SK-N-SH (cell line): Measurements from ENCODE around the gene VKORC1L1. TPM values are rescaled to one million over a fixed set of nuclear protein-coding genes. Genes with fewer than 3 reads are reported as not detected.

Experiments used
- CTCF ChIA-PET: fragments of 300-600, 350-600 bp; formaldehyde crosslinking; extraction: SDS; loops from one replicate; lab custom pipeline; 2021; lab: Yijun Ruan, JAX
- POLR2A ChIA-PET: fragments of 350-600 bp; sonication (Branson Sonifier 250); formaldehyde crosslinking; extraction: SDS; loops from one replicate; lab custom pipeline; 2020; ENCODE audit warnings: antibody characterized with exemption, inconsistent platforms; lab: Yijun Ruan, JAX
- DNase-seq: peaks from one replicate; pipeline ENCODE4 v3.0.0; 2012
- H2AFZ ChIP-seq: fragments of 200-600 bp; sonication (generic); 2 replicates; pipeline ENCODE4 v1.8.1; 2016; ENCODE audit warnings: antibody characterized with exemption, mild to moderate bottlenecking, low read depth
- H3F3A ChIP-seq: fragments of 200-600 bp; sonication (generic); replicated peaks from 2 replicates; pipeline ENCODE3; 2016; ENCODE audit warnings: antibody characterized with exemption, mild to moderate bottlenecking; ENCODE audit not compliant: insufficient read depth
- H3K27ac ChIP-seq, 2 experiments: fragments of 200-500 bp in 1 of 2; fragments of 200-600 bp in 1 of 2; sonication (Bioruptor generic) in 1 of 2; sonication (generic), shearing (Covaris generic) in 1 of 2; 2 replicates each; pipeline versions ENCODE4 v1.5.1 to v1.6.1; 2014 to 2016; ENCODE audit warnings: low read depth in 2 of 2, inconsistent platforms in 1 of 2, low read length in 1 of 2, mild to moderate bottlenecking in 1 of 2, mixed read lengths in 1 of 2
- H3K27me3 ChIP-seq: fragments of 200-600 bp; sonication (generic), shearing (Covaris generic); 2 replicates; pipeline ENCODE4 v1.6.1; 2016; ENCODE audit warnings: mixed run types; ENCODE audit not compliant: insufficient read depth
- H3K36me3 ChIP-seq, 2 experiments: fragments of 200-500 bp in 1 of 2; fragments of 200-600 bp in 1 of 2; sonication (Bioruptor generic) in 1 of 2; sonication (generic) in 1 of 2; replicated peaks in 1 of 2; 2 replicates each; pipeline versions ENCODE3 to v1.5.1; 2014 to 2016; ENCODE audit warnings: low read length in 1 of 2, mild to moderate bottlenecking in 1 of 2; ENCODE audit not compliant: insufficient read depth in 2 of 2, control insufficient read depth in 1 of 2
- H3K4me1 ChIP-seq, 2 experiments: fragments of 200-500 bp in 1 of 2; fragments of 200-600 bp in 1 of 2; sonication (Bioruptor generic) in 1 of 2; sonication (generic), shearing (Covaris generic) in 1 of 2; 2 replicates each; pipeline versions ENCODE4 v1.5.1 to v1.6.1; 2014 to 2016; ENCODE audit warnings: low read depth in 1 of 2, low read length in 1 of 2, mixed run types in 1 of 2; ENCODE audit not compliant: insufficient read depth in 2 of 2, control insufficient read depth in 1 of 2
- H3K4me2 ChIP-seq: fragments of 200-600 bp; sonication (generic), shearing (Covaris generic); 2 replicates; pipeline ENCODE4 v1.6.1; 2017; ENCODE audit warnings: mixed run types
- H3K4me3 ChIP-seq, 2 experiments: fragments of 200-500 bp in 1 of 2; fragments of 200-600 bp in 1 of 2; sonication (Bioruptor generic) in 1 of 2; sonication (generic), shearing (Covaris generic) in 1 of 2; 2 replicates each; pipeline versions ENCODE4 v1.5.1 to v1.8.1; 2014 to 2016; ENCODE audit warnings: low read depth in 2 of 2, inconsistent platforms in 1 of 2, low read length in 1 of 2, mild to moderate bottlenecking in 1 of 2, mixed read lengths in 1 of 2, moderate library complexity in 1 of 2
- H3K79me2 ChIP-seq: fragments of 200-600 bp; sonication (generic); 2 replicates; pipeline ENCODE4 v1.8.1; 2017; ENCODE audit warnings: mild to moderate bottlenecking; ENCODE audit not compliant: insufficient read depth
- H3K9ac ChIP-seq: fragments of 200-600 bp; sonication (generic); 2 replicates; pipeline ENCODE4 v1.6.1; 2017; ENCODE audit warnings: mixed run types
- H3K9me2 ChIP-seq: fragments of 200-600 bp; sonication (generic); 2 replicates; pipeline ENCODE4 v1.6.1; 2017; ENCODE audit warnings: mixed run types
- H3K9me3 ChIP-seq: fragments of 200-600 bp; sonication (generic); 2 replicates; pipeline ENCODE4 v1.6.1; 2017; ENCODE audit warnings: mixed run types, mild to moderate bottlenecking, moderate library complexity
- H4K20me1 ChIP-seq: fragments of 200-600 bp; sonication (generic); 2 replicates; pipeline ENCODE4 v1.6.1; 2017; ENCODE audit warnings: mild to moderate bottlenecking, mixed run types; ENCODE audit not compliant: insufficient read depth
- CHD2 ChIP-seq: fragments of 150-350 bp; IDR thresholded peaks from 2 replicates; pipeline ENCODE4 v1.6.1; 2018; ENCODE audit warnings: low read length; ENCODE audit not compliant: partially characterized antibody
- EP300 ChIP-seq, 2 experiments: IDR thresholded peaks; 2 replicates each; pipeline versions ENCODE4 v1.4.0 to v1.6.1; 2012; ENCODE audit warnings: borderline replicate concordance in 1 of 2, low read depth in 1 of 2, low read length in 1 of 2
- EZH2phosphoT487 ChIP-seq: fragments of 200-600 bp; sonication (generic); IDR thresholded peaks from 2 replicates; pipeline ENCODE4 v1.6.1; 2017; ENCODE audit warnings: low read depth, mixed run types, mild to moderate bottlenecking, antibody characterized with exemption, moderate library complexity, borderline replicate concordance
- FOSL2 ChIP-seq: IDR thresholded peaks from 2 replicates; pipeline ENCODE4 v1.4.0; 2012; ENCODE audit warnings: low read depth, mild to moderate bottlenecking, moderate library complexity, borderline replicate concordance
- GATA2 ChIP-seq: sonication (generic); formaldehyde crosslinking; IDR thresholded peaks from 2 replicates; pipeline ENCODE4 v1.5.0; 2020; ENCODE audit warnings: mild to moderate bottlenecking, missing genetic modification reagents
- IRF3 ChIP-seq: fragments of 150-350 bp; IDR thresholded peaks from 2 replicates; pipeline ENCODE4 v1.6.1; 2016; ENCODE audit warnings: mild to moderate bottlenecking, low read depth, low read length
- MEF2A ChIP-seq: IDR thresholded peaks from 2 replicates; pipeline ENCODE4 v1.4.0; 2012; ENCODE audit warnings: low read depth, borderline replicate concordance
- NFIC ChIP-seq: IDR thresholded peaks from 2 replicates; pipeline ENCODE4 v1.4.0; 2012; ENCODE audit warnings: borderline replicate concordance
- PBX3 ChIP-seq: IDR thresholded peaks from 2 replicates; pipeline ENCODE4; 2012
- RCOR1 ChIP-seq: fragments of 150-350 bp; IDR thresholded peaks from 2 replicates; pipeline ENCODE4 v1.6.1; 2017; ENCODE audit warnings: antibody characterized with exemption, low read length
- RFX5 ChIP-seq: IDR thresholded peaks from 2 replicates; pipeline ENCODE4 v1.6.1; 2012; ENCODE audit warnings: mild to moderate bottlenecking, improper control_type of control experiment, low read length
- SIN3A ChIP-seq: IDR thresholded peaks from 2 replicates; pipeline ENCODE4 v1.6.1; 2012; ENCODE audit warnings: low read depth, mild to moderate bottlenecking, low read length, moderate library complexity, borderline replicate concordance
- SMC3 ChIP-seq: IDR thresholded peaks from 2 replicates; pipeline ENCODE4 v1.6.1; 2012; ENCODE audit warnings: low read depth, low read length, improper control_type of control experiment
- TAF1 ChIP-seq: IDR thresholded peaks from 2 replicates; pipeline ENCODE4 v1.6.1; 2012; ENCODE audit warnings: low read depth, mild to moderate bottlenecking, low read length, moderate library complexity, borderline replicate concordance
- TEAD4 ChIP-seq: IDR thresholded peaks from 2 replicates; pipeline ENCODE4 v1.4.0; 2012; ENCODE audit warnings: mild to moderate bottlenecking, borderline replicate concordance; ENCODE audit not compliant: insufficient read depth
- YY1 ChIP-seq: IDR thresholded peaks from 2 replicates; pipeline ENCODE4 v1.4.0; 2012; ENCODE audit warnings: low read depth, mild to moderate bottlenecking
- WGBS: methylation state at CpG from one replicate; pipeline ENCODE4 v1.1.6; 2017; ENCODE audit warnings: low lambda C conversion rate; 5-methylcytosine and 5-hydroxymethylcytosine counted together
- polyA plus RNA-seq, 3 experiments: library from polyadenylated mRNA; depleted of rRNA; stranded (reverse); fragments of >200 nt; gene quantifications; 2 replicates each; pipeline ENCODE4 v1.2.3, GENCODE V29; 2012

VKORC1L1 gene
- polyA plus RNA-seq, 1 of the 3 experiments (the other 2 are of a cell fraction), result 14.7 TPM

GRCh38 chr7:65978891-65979582 lies 106.2 kb downstream of the VKORC1L1 start:
- Histone ChIP-seq H3K9ac (no peak overlapping the region), H3K4me1 (peaks cover 9 to 15% of the 10 kb centered on the region in 2 experiments; a peak in 1 of 4 replicates), H2AFZ (no peak overlapping the region), H3K9me2 (no peaks in the 10 kb centered on the region), H3F3A (no peaks in the 10 kb centered on the region), H3K27me3 (no peaks in the 10 kb centered on the region), H3K4me3 (no peak overlapping the region), H3K79me2 (peaks cover 35% of the 10 kb centered on the region), H3K36me3 (peaks cover 14 to 16% of the 10 kb centered on the region in 2 experiments), H3K4me2 (no peak overlapping the region), H3K27ac (no peak overlapping the region), H3K9me3 (no peaks in the 10 kb centered on the region), H4K20me1 (peaks cover 13% of the 10 kb centered on the region; the same call in 1 of the 2 replicates)
- DNase-seq, result no peak
- WGBS, result 96% methylated on average over 18 of the region's 18 CpGs
- ChIA-PET CTCF (interaction anchor here (0.5 to 1.4 kb wide), 2 partner anchors 13 to 482 kb away, joined by 3 to 4 read pairs; no protein-coding TSS in a partner anchor), POLR2A (no interaction called here)
- no peak for TF ChIP-seq YY1
- TF ChIP-seq EZH2phosphoT487, result no peak
- TF ChIP-seq FOSL2, result no peak
- no peak for TF ChIP-seq MEF2A
- TF ChIP-seq PBX3, result no peak
- no peak for TF ChIP-seq CHD2
- no peak for TF ChIP-seq RFX5
- no peak for TF ChIP-seq NFIC
- TF ChIP-seq TEAD4, result no peak
- TF ChIP-seq GATA2, result no peak
- TF ChIP-seq EP300 (IDR thresholded peaks at IDR 0.05; ENCODE audit: borderline replicate concordance in 1 of 2, low read depth in 1 of 2, low read length in 1 of 2), result no peak
- TF ChIP-seq TAF1, result no peak

- no peak for DNase-seq
- 95% methylated on average over 28 of the region's 29 CpGs for WGBS
- Histone ChIP-seq H3K9me3 (no peaks in the 10 kb centered on the region), H3K27ac (no peak overlapping the region), H3K9me2 (no peaks in the 10 kb centered on the region), H3K4me3 (peak overlapping the region in 1 of 2 experiments; percentile 99; a peak in 1 of 4 replicates), H2AFZ (no peak overlapping the region), H3F3A (no peaks in the 10 kb centered on the region), H3K4me1 (peaks cover 13 to 15% of the 10 kb centered on the region in 2 experiments; a peak in 1 of 4 replicates), H4K20me1 (peaks cover 13% of the 10 kb centered on the region; the same call in 1 of the 2 replicates), H3K79me2 (peaks cover 35% of the 10 kb centered on the region), H3K36me3 (peaks cover 9 to 10% of the 10 kb centered on the region in 2 experiments), H3K4me2 (peak overlapping the region; percentile 99; the same call in 1 of the 2 replicates), H3K9ac (peak overlapping the region; percentile 79; the same call in 1 of the 2 replicates), H3K27me3 (no peaks in the 10 kb centered on the region)
- TF ChIP-seq SMC3, result no peak
- no peak for TF ChIP-seq PBX3
- no peak for TF ChIP-seq MEF2A
- no peak for TF ChIP-seq SIN3A
- no peak for TF ChIP-seq EZH2phosphoT487
- no peak for TF ChIP-seq IRF3
- TF ChIP-seq FOSL2, result no peak
- TF ChIP-seq RCOR1, result no peak
- no peak for TF ChIP-seq YY1
- CTCF ChIA-PET, result interaction anchor here (1.4 kb wide), 1 partner anchor 12 kb away, joined by 4 read pairs; no protein-coding TSS in a partner anchor
- POLR2A ChIA-PET, result no interaction called here
Measured at GRCh38 chr7:65979583-65980477, 107.0 kb downstream of the VKORC1L1 start.
